Measurements from ENCODE around the gene LCOR. TPM values are rescaled to one million over a fixed set of nuclear protein-coding genes. Genes with fewer than 3 reads are reported as not detected.

LCOR gene
- total and polyA plus RNA-seq, 9 of the 15 experiments (the other 6 are each of a cell fraction or from before 2014, with no cell fraction given) = 3.6 to 25.2 (median 14.4) TPM

DNA sequence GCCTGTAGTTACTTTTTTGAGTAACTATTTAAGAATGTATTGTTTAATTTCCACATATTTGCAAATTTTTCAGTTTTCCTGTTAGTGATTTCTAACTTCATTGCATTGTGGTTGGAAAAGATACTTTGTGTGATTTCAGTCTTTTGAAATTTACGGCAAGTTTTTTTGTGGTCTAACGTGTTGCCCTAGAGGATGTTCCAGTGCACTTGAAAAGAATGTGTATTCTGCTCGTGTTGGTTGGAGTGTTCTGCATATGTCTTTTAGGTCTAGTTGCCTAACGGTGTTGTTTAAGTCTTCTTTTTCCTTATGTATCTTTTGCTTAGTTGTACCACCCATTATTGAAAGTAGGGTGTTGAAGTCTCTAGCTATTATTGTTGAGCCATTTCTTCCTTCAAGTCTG is 59.7 kb downstream of the LCOR start:
- Histone ChIP-seq H3K27me3 (ENCODE audit: control insufficient read depth in 2 of 2, insufficient read depth in 2 of 2, low read length in 2 of 2) (no peaks in the 10 kb centered on the region), H3K4me3 (no peak overlapping the region), H3K36me3 (ENCODE audit: control insufficient read depth, insufficient read depth, low read length) (no peaks in the 10 kb centered on the region), H4K20me1 (replicated peaks; ENCODE audit: control insufficient read depth, insufficient read depth, low read length) (no peaks in the 10 kb centered on the region), H3K9ac (ENCODE audit: insufficient read depth in 1 of 2, low read depth in 2 of 2, low read length in 2 of 2) (no peak overlapping the region), H2AFZ (ENCODE audit: low read depth, low read length) (no peak overlapping the region), H3K4me1 (replicated peaks in 1 of 2; ENCODE audit: control insufficient read depth in 2 of 2, insufficient read depth in 2 of 2, low read length in 2 of 2) (no peaks in the 10 kb centered on the region; a peak in 1 of 5 replicates), H3K27ac (ENCODE audit: extremely low read depth, low read depth, low read length) (no peak overlapping the region), H3K79me2 (ENCODE audit: control insufficient read depth, insufficient read depth, low read length) (peaks cover 85% of the 10 kb centered on the region), H3K9me3 (replicated peaks; ENCODE audit: control insufficient read depth, insufficient read depth, low read depth, low read length) (no peaks in the 10 kb centered on the region), H3K9me1 (ENCODE audit: control insufficient read depth, insufficient read depth, low read length) (no peaks in the 10 kb centered on the region), H3K4me2 (ENCODE audit: insufficient read depth, low read length) (no peak overlapping the region)
- CTCF ChIA-PET (ENCODE audit: low intra/inter-chr PET ratio) = no interaction called here
- ATAC-seq = no peak
- POLR2A ChIA-PET = no interaction called here
- no TSS peak for BruUV-seq (replicated peaks)
- DNase-seq (ENCODE audit: extremely low read depth in 1 of 4, low spot score in 3 of 4) = no peak
- FAIRE-seq = no peak
- in situ Hi-C loops (cut with MboI) (no loop called here), intact Hi-C loops (cut with micrococcal nuclease) (no loop called here)
- no peak for TF ChIP-seq PML (IDR thresholded peaks at IDR 0.05; ENCODE audit: low read length)
- TF ChIP-seq TCF3 (CRISPR knock-in tag; IDR thresholded peaks at IDR 0.05) = no peak
- no peak for TF ChIP-seq ATF1 (CRISPR knock-in tag; IDR thresholded peaks at IDR 0.05)
- TF ChIP-seq ATF1 (tag; IDR thresholded peaks at IDR 0.05) = no peak
- no peak for TF ChIP-seq NR2C1 (IDR thresholded peaks at IDR 0.05)
- TF ChIP-seq NR2C1 (tag; IDR thresholded peaks at IDR 0.05) = no peak
- no peak for TF ChIP-seq PHTF2 (CRISPR knock-in tag; IDR thresholded peaks at IDR 0.05)
- TF ChIP-seq ZNF76 (CRISPR knock-in tag; IDR thresholded peaks at IDR 0.05; ENCODE audit: borderline replicate concordance) = no peak
- no peak for TF ChIP-seq MED1 (CRISPR knock-in tag; IDR thresholded peaks at IDR 0.05; ENCODE audit: borderline replicate concordance)
- TF ChIP-seq GABPB2 (CRISPR knock-in tag; conservative IDR thresholded peaks at IDR 0.05) = no peak
- TF ChIP-seq NUFIP1 (IDR thresholded peaks at IDR 0.05; ENCODE audit: partially characterized antibody) = no peak
- TF ChIP-seq SNRNP70 (optimal IDR thresholded peaks at IDR 0.05; ENCODE audit: low read depth, low read length) = no peak
- TF ChIP-seq TBL1XR1 (IDR thresholded peaks at IDR 0.05; ENCODE audit: low read length in 2 of 2) = no peak
- TF ChIP-seq, protein P1, sequence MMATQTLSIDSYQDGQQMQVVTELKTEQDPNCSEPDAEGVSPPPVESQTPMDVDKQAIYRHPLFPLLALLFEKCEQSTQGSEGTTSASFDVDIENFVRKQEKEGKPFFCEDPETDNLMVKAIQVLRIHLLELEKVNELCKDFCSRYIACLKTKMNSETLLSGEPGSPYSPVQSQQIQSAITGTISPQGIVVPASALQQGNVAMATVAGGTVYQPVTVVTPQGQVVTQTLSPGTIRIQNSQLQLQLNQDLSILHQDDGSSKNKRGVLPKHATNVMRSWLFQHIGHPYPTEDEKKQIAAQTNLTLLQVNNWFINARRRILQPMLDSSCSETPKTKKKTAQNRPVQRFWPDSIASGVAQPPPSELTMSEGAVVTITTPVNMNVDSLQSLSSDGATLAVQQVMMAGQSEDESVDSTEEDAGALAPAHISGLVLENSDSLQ (IDR thresholded peaks at IDR 0.05) = no peak
- TF ChIP-seq, protein P2, sequence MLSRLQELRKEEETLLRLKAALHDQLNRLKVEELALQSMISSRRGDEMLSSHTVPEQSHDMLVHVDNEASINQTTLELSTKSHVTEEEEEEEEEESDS (CRISPR knock-in tag; IDR thresholded peaks at IDR 0.05) = no peak
- TF ChIP-seq CSDE1 (IDR thresholded peaks at IDR 0.05) = no peak
- TF ChIP-seq ZNF124 (CRISPR knock-in tag; IDR thresholded peaks at IDR 0.05) = no peak
- TF ChIP-seq, protein P3, sequence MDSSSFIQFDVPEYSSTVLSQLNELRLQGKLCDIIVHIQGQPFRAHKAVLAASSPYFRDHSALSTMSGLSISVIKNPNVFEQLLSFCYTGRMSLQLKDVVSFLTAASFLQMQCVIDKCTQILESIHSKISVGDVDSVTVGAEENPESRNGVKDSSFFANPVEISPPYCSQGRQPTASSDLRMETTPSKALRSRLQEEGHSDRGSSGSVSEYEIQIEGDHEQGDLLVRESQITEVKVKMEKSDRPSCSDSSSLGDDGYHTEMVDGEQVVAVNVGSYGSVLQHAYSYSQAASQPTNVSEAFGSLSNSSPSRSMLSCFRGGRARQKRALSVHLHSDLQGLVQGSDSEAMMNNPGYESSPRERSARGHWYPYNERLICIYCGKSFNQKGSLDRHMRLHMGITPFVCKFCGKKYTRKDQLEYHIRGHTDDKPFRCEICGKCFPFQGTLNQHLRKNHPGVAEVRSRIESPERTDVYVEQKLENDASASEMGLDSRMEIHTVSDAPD (CRISPR knock-in tag; IDR thresholded peaks at IDR 0.05) = no peak
- TF ChIP-seq, protein P4, sequence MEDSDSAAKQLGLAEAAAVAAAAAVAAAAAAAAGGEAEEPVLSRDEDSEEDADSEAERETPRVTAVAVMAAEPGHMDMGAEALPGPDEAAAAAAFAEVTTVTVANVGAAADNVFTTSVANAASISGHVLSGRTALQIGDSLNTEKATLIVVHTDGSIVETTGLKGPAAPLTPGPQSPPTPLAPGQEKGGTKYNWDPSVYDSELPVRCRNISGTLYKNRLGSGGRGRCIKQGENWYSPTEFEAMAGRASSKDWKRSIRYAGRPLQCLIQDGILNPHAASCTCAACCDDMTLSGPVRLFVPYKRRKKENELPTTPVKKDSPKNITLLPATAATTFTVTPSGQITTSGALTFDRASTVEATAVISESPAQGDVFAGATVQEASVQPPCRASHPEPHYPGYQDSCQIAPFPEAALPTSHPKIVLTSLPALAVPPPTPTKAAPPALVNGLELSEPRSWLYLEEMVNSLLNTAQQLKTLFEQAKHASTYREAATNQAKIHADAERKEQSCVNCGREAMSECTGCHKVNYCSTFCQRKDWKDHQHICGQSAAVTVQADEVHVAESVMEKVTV (CRISPR knock-in tag; IDR thresholded peaks at IDR 0.05) = no peak
- no peak for TF ChIP-seq KDM4B (IDR thresholded peaks at IDR 0.05; ENCODE audit: borderline replicate concordance in 2 of 2, low read depth in 1 of 2)
- 92% methylated on average over 4 of the region's 4 CpGs for WGBS (ENCODE audit: insufficient coverage, low coverage, missing lambda C conversion rate)
